Measurements from ENCODE around the gene CACNA1S. TPM values are rescaled to one million over a fixed set of nuclear protein-coding genes. Genes with fewer than 3 reads are reported as not detected.
A peak's percentile ranks its signal among the peaks of the same experiment; 100 is the strongest.

CACNA1S gene
- total RNA-seq, 2 donors from 2014 or later, result not detected

- no peak for DNase-seq
- H3K36me3 Mint-ChIP-seq (ENCODE audit: low read depth), result no peaks in the 10 kb centered on the region
- no peak for ATAC-seq
- H3K9me3 ChIP-seq (ENCODE audit: control insufficient read depth, low read length, poor library complexity, severe bottlenecking), result no peaks in the 10 kb centered on the region
- H3K4me1 Mint-ChIP-seq, result peaks cover 5% of the 10 kb centered on the region
- H3K4me3 Mint-ChIP-seq, result no peak overlapping the region
- H3K27me3 Mint-ChIP-seq, result no peaks in the 10 kb centered on the region
- no peak overlapping the region for H3K27ac Mint-ChIP-seq
These were observed 77.6 kb downstream of the CACNA1S start for GRCh38 chr1:201034671-201035070.

GRCh38 chr1:201032408-201032807 lies 79.8 kb downstream of the CACNA1S start:
- Mint-ChIP-seq H3K4me3 (no peak overlapping the region), H3K4me1 (peaks cover 5% of the 10 kb centered on the region), H3K27ac (no peak overlapping the region), H3K27me3 (no peaks in the 10 kb centered on the region), H3K36me3 (ENCODE audit: low read depth) (no peaks in the 10 kb centered on the region)
- DNase-seq (no peak), ATAC-seq (no peak)
- no peaks in the 10 kb centered on the region for H3K9me3 ChIP-seq (ENCODE audit: control insufficient read depth, low read length, poor library complexity, severe bottlenecking)

GRCh38 chr1:201028461-201028889 lies 83.8 kb downstream of the CACNA1S start:
- Mint-ChIP-seq H3K27me3 (no peaks in the 10 kb centered on the region), H3K36me3 (ENCODE audit: low read depth) (no peaks in the 10 kb centered on the region), H3K27ac (no peak overlapping the region), H3K4me3 (no peak overlapping the region), H3K4me1 (peaks cover 22% of the 10 kb centered on the region)
- DNase-seq (no peak), ATAC-seq (no peak)
- H3K9me3 ChIP-seq (ENCODE audit: control insufficient read depth, low read length, poor library complexity, severe bottlenecking), result no peaks in the 10 kb centered on the region

DNA sequence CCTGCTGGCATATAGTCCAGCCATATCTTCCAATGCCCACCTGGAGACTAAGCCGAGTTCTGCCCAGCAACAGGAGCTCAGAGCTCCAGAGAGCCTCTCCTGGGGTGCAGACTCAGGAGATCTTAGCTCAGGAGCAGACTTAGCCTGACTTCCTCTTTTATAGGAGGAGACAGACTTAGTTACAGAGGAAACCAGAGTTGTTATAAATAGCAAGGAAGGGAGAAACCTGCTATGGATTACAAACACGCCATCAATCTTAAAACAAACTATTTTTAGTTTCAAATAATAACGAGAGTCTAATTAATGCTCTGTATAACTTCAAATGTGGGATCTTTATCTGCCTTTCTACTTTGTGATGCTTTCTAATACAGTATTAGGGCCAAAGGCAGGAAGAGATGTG lies 85.4 kb downstream of the CACNA1S start:
- Mint-ChIP-seq H3K36me3 (ENCODE audit: low read depth) (peaks cover 2% of the 10 kb centered on the region), H3K27ac (peak overlapping the region; percentile 39), H3K4me1 (peaks cover 32% of the 10 kb centered on the region), H3K27me3 (no peaks in the 10 kb centered on the region), H3K4me3 (no peak overlapping the region)
- no peaks in the 10 kb centered on the region for H3K9me3 ChIP-seq (ENCODE audit: control insufficient read depth, low read length, poor library complexity, severe bottlenecking)
- DNase-seq (no peak), ATAC-seq (no peak)

DNA sequence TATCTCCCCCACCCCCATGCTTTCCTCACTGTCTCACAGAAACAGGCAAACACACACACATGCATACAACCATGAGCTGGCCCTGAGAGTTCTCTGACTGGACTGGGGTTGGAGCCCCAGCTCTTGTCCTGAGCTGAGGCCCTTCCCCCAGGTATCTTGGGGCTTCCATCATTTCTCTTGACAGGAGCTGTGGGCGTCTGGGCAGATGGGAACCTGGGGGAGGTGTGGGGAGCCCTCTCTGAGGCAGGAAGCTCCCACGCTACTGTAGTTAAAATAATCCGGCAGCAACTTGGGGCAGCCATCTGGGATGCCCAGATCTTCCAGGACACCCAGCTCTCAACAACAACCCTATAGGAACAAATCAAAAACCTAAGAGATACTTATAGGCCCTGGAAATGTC lies 86.0 kb downstream of the CACNA1S start:
- Mint-ChIP-seq H3K4me1 (peaks cover 36% of the 10 kb centered on the region), H3K27ac (peak overlapping the region; percentile 39), H3K36me3 (ENCODE audit: low read depth) (peaks cover 2% of the 10 kb centered on the region), H3K27me3 (no peaks in the 10 kb centered on the region), H3K4me3 (no peak overlapping the region)
- no peak for DNase-seq
- H3K9me3 ChIP-seq (ENCODE audit: control insufficient read depth, low read length, poor library complexity, severe bottlenecking), result no peaks in the 10 kb centered on the region
- ATAC-seq, result no peak

DNA sequence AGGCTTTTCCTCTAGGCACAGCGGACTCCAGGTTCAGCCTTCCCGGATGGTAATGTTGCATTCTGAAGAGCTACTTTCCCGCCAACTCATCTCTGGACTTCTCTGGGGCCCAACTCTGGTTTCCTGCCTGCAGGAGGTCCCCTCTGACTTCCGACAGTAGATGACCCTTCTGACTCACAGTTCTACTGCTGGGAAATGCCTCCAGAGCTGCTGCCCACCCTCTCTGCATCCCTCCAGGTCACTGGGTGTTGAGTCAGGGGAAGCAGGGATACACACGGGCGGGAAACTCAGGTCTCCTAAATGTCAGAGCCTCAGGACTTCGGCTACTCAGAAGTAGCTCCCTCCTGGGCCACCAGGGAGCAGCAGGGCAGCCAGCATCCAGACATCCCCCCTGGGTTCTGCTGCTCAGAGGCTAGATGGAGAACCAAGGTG lies 86.6 kb downstream of the CACNA1S start:
- no peak for ATAC-seq
- no peak overlapping the region for H3K4me3 Mint-ChIP-seq
- no peaks in the 10 kb centered on the region for H3K9me3 ChIP-seq (ENCODE audit: control insufficient read depth, low read length, poor library complexity, severe bottlenecking)
- H3K36me3 Mint-ChIP-seq (ENCODE audit: low read depth), result peaks cover 2% of the 10 kb centered on the region
- H3K27me3 Mint-ChIP-seq, result no peaks in the 10 kb centered on the region
- H3K4me1 Mint-ChIP-seq, result peaks cover 36% of the 10 kb centered on the region
- DNase-seq, result no peak
- no peak overlapping the region for H3K27ac Mint-ChIP-seq

GRCh38 chr1:201024625-201024998 lies 87.6 kb downstream of the CACNA1S start:
- Mint-ChIP-seq H3K27me3 (no peaks in the 10 kb centered on the region), H3K27ac (peak overlapping the region; percentile 29), H3K36me3 (ENCODE audit: low read depth) (peaks cover 2% of the 10 kb centered on the region), H3K4me3 (peak overlapping the region; percentile 63), H3K4me1 (peaks cover 44% of the 10 kb centered on the region)
- DNase-seq (no peak), ATAC-seq (no peak)
- no peaks in the 10 kb centered on the region for H3K9me3 ChIP-seq (ENCODE audit: control insufficient read depth, low read length, poor library complexity, severe bottlenecking)

DNA sequence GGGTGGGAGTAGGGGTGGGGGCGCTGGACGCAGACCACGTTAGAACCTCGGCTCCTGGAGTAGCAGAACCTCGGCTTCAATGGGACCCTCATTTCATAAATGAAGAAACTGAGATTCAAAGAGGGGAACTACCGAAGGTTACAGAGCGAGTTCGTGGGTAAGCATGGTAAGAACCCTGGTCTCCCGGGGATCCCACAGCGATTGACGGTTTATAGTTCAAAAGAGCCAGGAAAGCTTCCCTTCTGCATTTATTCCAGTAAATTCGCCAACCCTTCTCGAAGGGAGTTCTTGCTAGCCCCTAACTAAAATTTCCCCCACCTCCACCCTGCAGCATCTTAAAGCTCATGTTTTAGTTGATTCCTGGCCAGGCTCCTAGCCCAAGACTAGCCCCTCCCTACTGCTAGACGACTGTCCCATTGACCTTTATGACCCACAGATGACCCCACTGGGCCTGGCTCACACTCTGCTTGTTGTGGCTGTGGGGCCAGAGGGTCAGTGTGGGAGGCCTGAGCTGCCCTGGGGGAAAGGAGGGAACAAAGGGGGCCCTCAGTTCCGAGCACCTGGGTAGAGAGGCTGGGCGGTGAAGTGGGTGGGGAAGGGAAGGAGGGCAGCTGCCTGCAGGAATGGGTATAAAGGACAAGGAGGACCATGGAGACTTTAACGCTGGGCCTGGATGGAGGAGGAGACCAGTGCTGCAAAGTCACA lies 88.2 kb downstream of the CACNA1S start:
- peak overlapping the region; percentile 63 for H3K4me3 Mint-ChIP-seq
- H3K9me3 ChIP-seq (ENCODE audit: control insufficient read depth, low read length, poor library complexity, severe bottlenecking), result no peaks in the 10 kb centered on the region
- ATAC-seq (no peak), DNase-seq (no peak)
- no peaks in the 10 kb centered on the region for H3K27me3 Mint-ChIP-seq
- peaks cover 2% of the 10 kb centered on the region for H3K36me3 Mint-ChIP-seq (ENCODE audit: low read depth)
- peak overlapping the region; percentile 29 for H3K27ac Mint-ChIP-seq
- H3K4me1 Mint-ChIP-seq, result peaks cover 49% of the 10 kb centered on the region

DNA sequence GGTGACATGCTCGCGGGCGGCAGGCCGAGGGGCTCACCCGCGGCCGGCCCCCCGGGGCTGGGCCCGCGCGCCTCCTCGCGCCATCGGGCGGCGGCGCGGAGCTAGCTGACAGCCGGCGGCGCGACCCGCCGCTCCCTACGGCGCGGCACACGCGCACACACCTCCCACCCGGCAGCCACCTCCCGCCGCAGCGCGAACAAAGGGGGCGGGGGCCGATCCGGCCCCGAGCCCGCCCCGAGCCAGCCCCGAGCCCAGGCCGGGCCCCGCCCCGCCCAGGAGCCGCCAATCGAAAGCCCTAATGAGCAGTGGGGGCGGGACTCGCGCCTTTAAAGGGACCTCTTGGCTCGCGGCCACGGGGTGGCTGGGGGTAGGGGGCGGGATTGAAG lies 88.7 kb downstream of the CACNA1S start, which contains the start of gene KIF21B:
KIF21B (minus strand) TSS at position 198 of the 386 bp plus-strand sequence. CDS start 331 bp downstream, outside the sequence.
- DNase-seq, result peak; percentile 91 to 93 (median 91)
- peaks cover 2% of the 10 kb centered on the region for H3K36me3 Mint-ChIP-seq (ENCODE audit: low read depth)
- H3K27ac Mint-ChIP-seq, result peak within 1 kb of the TSS; percentile 97
- H3K9me3 ChIP-seq (ENCODE audit: control insufficient read depth, low read length, poor library complexity, severe bottlenecking), result no peaks in the 10 kb centered on the region
- peak within 1 kb of the TSS; percentile 96 for H3K4me3 Mint-ChIP-seq
- peak; percentile 85 for ATAC-seq
- H3K4me1 Mint-ChIP-seq, result peaks cover 50% of the 10 kb centered on the region
- no peaks in the 10 kb centered on the region for H3K27me3 Mint-ChIP-seq

DNA sequence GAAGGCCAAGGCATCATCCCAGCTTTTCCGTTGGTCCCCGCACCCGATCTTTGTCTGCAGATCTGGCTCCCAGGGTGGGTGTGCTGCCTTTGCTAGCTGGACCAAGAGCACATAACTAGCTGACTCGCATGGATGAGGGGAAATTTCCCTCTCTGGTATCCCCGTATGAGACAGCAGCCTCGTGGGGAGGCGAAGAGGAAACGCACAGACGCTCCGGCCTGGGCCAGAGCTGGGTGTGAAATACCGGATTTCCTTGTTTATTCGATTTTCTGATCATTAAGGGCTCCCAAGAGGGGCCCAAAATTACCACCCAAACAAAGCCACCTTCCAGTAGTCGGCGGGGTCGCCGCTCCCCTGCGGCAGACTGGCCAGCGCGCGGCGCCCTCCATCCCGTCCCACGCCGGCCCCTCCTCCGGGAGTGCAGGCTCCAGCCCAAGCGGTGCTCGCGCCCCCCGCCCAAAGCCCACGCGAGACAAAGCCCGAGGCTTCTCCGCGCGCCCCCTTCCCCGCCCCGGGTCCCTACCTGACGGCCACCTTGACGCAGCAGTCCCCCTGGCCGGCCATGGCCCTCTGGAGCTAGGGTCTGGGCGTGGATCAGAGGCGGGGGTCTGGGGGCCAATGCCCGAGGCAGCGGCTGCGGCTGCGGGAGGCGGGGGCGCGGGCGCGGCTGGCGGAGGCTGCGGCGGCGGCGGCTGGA lies 89.3 kb downstream of the CACNA1S start:
- Mint-ChIP-seq H3K4me1 (peaks cover 56% of the 10 kb centered on the region), H3K4me3 (peak overlapping the region; percentile 96), H3K36me3 (ENCODE audit: low read depth) (peaks cover 2% of the 10 kb centered on the region), H3K27ac (peak overlapping the region; percentile 97), H3K27me3 (no peaks in the 10 kb centered on the region)
- H3K9me3 ChIP-seq (ENCODE audit: control insufficient read depth, low read length, poor library complexity, severe bottlenecking), result no peaks in the 10 kb centered on the region
- ATAC-seq (no peak), DNase-seq (peak in 1 of 3 donors; percentile 30)

DNA sequence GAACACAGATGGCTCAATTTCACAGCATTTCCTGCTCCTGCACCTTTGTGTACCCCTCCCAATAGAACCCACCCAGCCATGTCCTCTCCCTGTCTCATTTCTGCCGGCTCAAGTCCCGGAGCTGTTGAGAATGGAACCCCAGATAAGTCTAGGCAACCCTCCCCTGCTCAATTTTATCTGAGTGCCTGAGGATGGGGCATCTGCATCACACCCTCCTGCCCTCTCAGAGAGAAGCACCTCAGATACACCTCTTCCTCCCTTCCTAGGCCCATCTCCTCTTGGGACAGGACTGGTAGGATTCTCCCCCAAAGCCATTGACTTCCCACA lies 89.8 kb downstream of the CACNA1S start:
- Mint-ChIP-seq H3K4me3 (peak overlapping the region; percentile 96), H3K36me3 (ENCODE audit: low read depth) (peaks cover 2% of the 10 kb centered on the region)

DNA sequence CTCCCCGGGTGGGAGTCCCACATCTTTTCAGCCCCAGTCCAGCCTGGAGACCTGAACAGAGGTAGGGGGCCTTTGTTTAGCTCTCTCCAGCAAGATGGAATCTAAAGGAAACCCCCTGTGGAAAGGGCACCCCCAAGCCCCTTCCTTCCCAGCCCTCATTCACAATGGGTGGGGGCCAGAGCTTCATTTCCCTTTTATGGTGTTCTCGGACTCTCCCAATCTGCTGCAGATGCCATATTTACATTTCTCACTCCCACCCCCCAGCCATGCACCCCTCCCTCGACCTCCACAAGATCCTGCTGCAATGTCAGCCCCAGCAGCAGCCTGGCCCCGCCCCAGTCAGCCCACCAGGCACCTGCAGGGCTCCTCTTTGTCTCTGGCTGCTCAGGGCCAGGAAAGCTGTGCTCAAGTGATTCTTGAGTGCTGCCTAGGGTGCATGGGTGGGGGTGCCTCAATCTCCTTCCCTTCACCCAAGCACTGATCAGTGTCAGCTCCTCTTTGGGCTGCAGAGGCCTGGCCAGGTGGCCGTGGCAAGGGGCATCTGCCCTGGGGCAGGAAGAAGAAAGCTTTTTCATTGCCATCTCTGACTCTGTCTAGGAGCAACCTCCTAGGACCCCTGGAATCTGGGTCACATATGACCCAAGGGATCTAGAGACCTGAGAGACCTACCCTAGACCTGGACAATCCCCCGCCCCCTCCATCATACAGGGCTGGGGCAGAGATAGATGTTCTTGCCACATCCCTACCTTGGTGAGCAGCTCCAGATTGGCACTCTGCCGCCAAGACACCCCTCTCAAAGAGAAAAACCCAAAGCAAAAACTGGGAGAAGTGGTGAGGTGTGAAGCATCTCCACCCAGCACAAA lies 90.4 kb downstream of the CACNA1S start:
- H3K27me3 Mint-ChIP-seq, result no peaks in the 10 kb centered on the region
- no peaks in the 10 kb centered on the region for H3K9me3 ChIP-seq (ENCODE audit: control insufficient read depth, low read length, poor library complexity, severe bottlenecking)
- ATAC-seq (no peak), DNase-seq (no peak)
- peaks cover 2% of the 10 kb centered on the region for H3K36me3 Mint-ChIP-seq (ENCODE audit: low read depth)
- H3K27ac Mint-ChIP-seq, result peak overlapping the region; percentile 97
- H3K4me1 Mint-ChIP-seq, result peaks cover 64% of the 10 kb centered on the region
- peak overlapping the region; percentile 96 for H3K4me3 Mint-ChIP-seq

More for the DNA sequence above, 89.8 kb downstream of the CACNA1S start:
- no peak for DNase-seq
- Mint-ChIP-seq H3K27me3 (no peaks in the 10 kb centered on the region), H3K4me1 (peaks cover 60% of the 10 kb centered on the region), H3K27ac (peak overlapping the region; percentile 97)
- no peak for ATAC-seq
- no peaks in the 10 kb centered on the region for H3K9me3 ChIP-seq (ENCODE audit: control insufficient read depth, low read length, poor library complexity, severe bottlenecking)
